Adipocyte (in vitro differentiated cells): Measurements from ENCODE around the gene ZMIZ1.
A peak's percentile ranks its signal among the peaks of the same experiment; 100 is the strongest.

Source experiments
- DNase-seq: peaks from one replicate; pipeline ENCODE4 v3.0.0-alpha.2; 2015; ENCODE audit warnings: low read depth
- H3K27me3 ChIP-seq: replicated peaks from 2 replicates; pipeline ENCODE4 v1.7.0; 2013; ENCODE audit warnings: mild to moderate bottlenecking, low read length, moderate library complexity; ENCODE audit not compliant: control insufficient read depth, insufficient read depth
- H3K36me3 ChIP-seq: 2 replicates; pipeline ENCODE4 v1.7.0; 2013; ENCODE audit warnings: low read length, mild to moderate bottlenecking, moderate library complexity; ENCODE audit not compliant: control insufficient read depth, insufficient read depth, severe bottlenecking
- H3K4me1 ChIP-seq: 2 replicates; pipeline ENCODE4 v1.7.0; 2013; ENCODE audit warnings: mild to moderate bottlenecking, low read length, moderate library complexity; ENCODE audit not compliant: control insufficient read depth, insufficient read depth
- H3K4me3 ChIP-seq: 2 replicates; pipeline ENCODE4 v1.7.0; 2013; ENCODE audit warnings: mild to moderate bottlenecking, low read length, moderate library complexity
- H3K9ac ChIP-seq: 2 replicates; pipeline ENCODE4 v1.7.0; 2013; ENCODE audit warnings: mild to moderate bottlenecking, low read length, moderate library complexity
- H3K9me3 ChIP-seq: 2 replicates; pipeline ENCODE4 v1.7.0; 2013; ENCODE audit warnings: mild to moderate bottlenecking, low read length, moderate library complexity; ENCODE audit not compliant: control insufficient read depth

ZMIZ1 gene

GRCh38 chr10:79195091-79195923 is 126.5 kb downstream of the ZMIZ1 start:
- no peaks in the 10 kb centered on the region for H3K27me3 ChIP-seq
- peak; percentile 90 for DNase-seq
- no peak overlapping the region for H3K4me3 ChIP-seq
- no peaks in the 10 kb centered on the region for H3K9me3 ChIP-seq
- H3K36me3 ChIP-seq = peaks cover 33% of the 10 kb centered on the region
- H3K9ac ChIP-seq = peak overlapping the region; percentile 61
- H3K4me1 ChIP-seq = peaks cover 34% of the 10 kb centered on the region

GRCh38 chr10:79196470-79197461 is 128.0 kb downstream of the ZMIZ1 start:
- Histone ChIP-seq H3K9ac (no peak overlapping the region), H3K4me3 (no peak overlapping the region), H3K4me1 (peaks cover 24% of the 10 kb centered on the region), H3K27me3 (no peaks in the 10 kb centered on the region), H3K9me3 (no peaks in the 10 kb centered on the region), H3K36me3 (peaks cover 36% of the 10 kb centered on the region)
- peak; percentile 78 for DNase-seq

- Histone ChIP-seq H3K36me3 (peaks cover 43% of the 10 kb centered on the region), H3K9ac (no peak overlapping the region), H3K27me3 (no peaks in the 10 kb centered on the region), H3K9me3 (no peaks in the 10 kb centered on the region), H3K4me3 (no peak overlapping the region), H3K4me1 (peaks cover 16% of the 10 kb centered on the region)
- DNase-seq = no peak
These were observed 128.8 kb downstream of the ZMIZ1 start for GRCh38 chr10:79197558-79197957.

- Histone ChIP-seq H3K9me3 (no peaks in the 10 kb centered on the region), H3K27me3 (no peaks in the 10 kb centered on the region), H3K36me3 (peaks cover 57% of the 10 kb centered on the region), H3K4me3 (no peak overlapping the region), H3K9ac (no peak overlapping the region), H3K4me1 (peaks cover under 1% of the 10 kb centered on the region)
- DNase-seq = no peak
These were observed 131.6 kb downstream of the ZMIZ1 start for GRCh38 chr10:79200346-79200745.

- no peaks in the 10 kb centered on the region for H3K9me3 ChIP-seq
- no peak for DNase-seq
- no peaks in the 10 kb centered on the region for H3K27me3 ChIP-seq
- H3K36me3 ChIP-seq = peaks cover 60% of the 10 kb centered on the region
- H3K4me3 ChIP-seq = no peak overlapping the region
- no peak overlapping the region for H3K9ac ChIP-seq
- no peaks in the 10 kb centered on the region for H3K4me1 ChIP-seq
These were observed 132.9 kb downstream of the ZMIZ1 start for GRCh38 chr10:79201706-79202105.

GRCh38 chr10:79202188-79203013 is 133.6 kb downstream of the ZMIZ1 start:
- Histone ChIP-seq H3K36me3 (peaks cover 66% of the 10 kb centered on the region), H3K9ac (no peak overlapping the region), H3K27me3 (no peaks in the 10 kb centered on the region), H3K4me3 (no peak overlapping the region), H3K4me1 (no peaks in the 10 kb centered on the region), H3K9me3 (no peaks in the 10 kb centered on the region)
- peak; percentile 55 for DNase-seq

GRCh38 chr10:79203014-79203644 is 134.4 kb downstream of the ZMIZ1 start:
- peaks cover 70% of the 10 kb centered on the region for H3K36me3 ChIP-seq

GRCh38 chr10:79203833-79204232 is 135.1 kb downstream of the ZMIZ1 start:
- Histone ChIP-seq H3K9me3 (no peaks in the 10 kb centered on the region), H3K4me1 (no peaks in the 10 kb centered on the region), H3K27me3 (no peaks in the 10 kb centered on the region), H3K4me3 (no peak overlapping the region), H3K9ac (peak overlapping the region; percentile 10), H3K36me3 (peaks cover 77% of the 10 kb centered on the region)
- DNase-seq = no peak

More at GRCh38 chr10:79203014-79203644, 134.4 kb downstream of the ZMIZ1 start:
- Histone ChIP-seq H3K9me3 (no peaks in the 10 kb centered on the region), H3K4me1 (no peaks in the 10 kb centered on the region), H3K27me3 (no peaks in the 10 kb centered on the region), H3K4me3 (no peak overlapping the region), H3K9ac (peak overlapping the region; percentile 10)
- no peak for DNase-seq

GRCh38 chr10:79206300-79207095 is 137.7 kb downstream of the ZMIZ1 start:
- no peaks in the 10 kb centered on the region for H3K9me3 ChIP-seq
- no peak overlapping the region for H3K4me3 ChIP-seq
- no peaks in the 10 kb centered on the region for H3K4me1 ChIP-seq
- no peak overlapping the region for H3K9ac ChIP-seq
- no peak for DNase-seq
- peaks cover 95% of the 10 kb centered on the region for H3K36me3 ChIP-seq
- H3K27me3 ChIP-seq = no peaks in the 10 kb centered on the region

GRCh38 chr10:79207096-79207357 is 138.3 kb downstream of the ZMIZ1 start:
- no peaks in the 10 kb centered on the region for H3K4me1 ChIP-seq
- DNase-seq = no peak
- no peaks in the 10 kb centered on the region for H3K9me3 ChIP-seq
- no peaks in the 10 kb centered on the region for H3K27me3 ChIP-seq
- no peak overlapping the region for H3K9ac ChIP-seq
- H3K4me3 ChIP-seq = no peak overlapping the region
- H3K36me3 ChIP-seq = peaks cover 95% of the 10 kb centered on the region
